OCI-LY1 (cell line): Measurements from ENCODE around the gene ATG7.
"Not testable (repeated sequence)": the region's sequence is repeated elsewhere in the genome, so short reads cannot be mapped to it uniquely, and the experiment has no call there.

ENCODE experiments used
- H2AFZ ChIP-seq: fragments of 200-600 bp; sonication (generic), shearing (Covaris generic); 2 replicates; pipeline ENCODE4 v1.6.0; 2014; ENCODE audit warnings: antibody characterized with exemption, mild to moderate bottlenecking, low read length
- H3F3A ChIP-seq: fragments of 200-600 bp; sonication (generic), shearing (Covaris generic); 2 replicates; pipeline ENCODE4 v1.6.0; 2014; ENCODE audit warnings: mild to moderate bottlenecking, antibody characterized with exemption, low read length, moderate library complexity; ENCODE audit not compliant: insufficient read depth
- H3K27ac ChIP-seq: fragments of 200-600 bp; sonication (generic); 2 replicates; pipeline ENCODE4 v1.5.1; 2014; ENCODE audit warnings: low read length, mixed run types, mild to moderate bottlenecking, low read depth; ENCODE audit not compliant: poor library complexity, severe bottlenecking
- H3K27me3 ChIP-seq: fragments of 200-600 bp; sonication (generic); 2 replicates; pipeline ENCODE4 v1.6.0; 2014; ENCODE audit warnings: antibody characterized with exemption, mild to moderate bottlenecking, low read length, moderate library complexity; ENCODE audit not compliant: insufficient read depth
- H3K36me3 ChIP-seq: fragments of 200-600 bp; sonication (generic); 2 replicates; pipeline ENCODE4 v1.6.1; 2014; ENCODE audit warnings: mild to moderate bottlenecking, antibody characterized with exemption, low read length, moderate library complexity, mixed read lengths; ENCODE audit not compliant: insufficient read depth
- H3K4me1 ChIP-seq: fragments of 200-600 bp; sonication (generic); 2 replicates; pipeline ENCODE4 v1.5.1; 2014; ENCODE audit warnings: mild to moderate bottlenecking, low read length, moderate library complexity; ENCODE audit not compliant: insufficient read depth, severe bottlenecking
- H3K4me2 ChIP-seq: fragments of 200-600 bp; sonication (generic), shearing (Covaris generic); 2 replicates; pipeline ENCODE4 v1.6.1; 2014; ENCODE audit warnings: low read length
- H3K4me3 ChIP-seq: fragments of 200-600 bp; sonication (generic); 2 replicates; pipeline ENCODE4 v1.5.1; 2014; ENCODE audit warnings: low read length, low read depth, mild to moderate bottlenecking, mixed read lengths; ENCODE audit not compliant: poor library complexity, severe bottlenecking
- H3K79me2 ChIP-seq: fragments of 200-600 bp; shearing (Covaris generic); 2 replicates; pipeline ENCODE4 v1.6.1; 2016; ENCODE audit warnings: mixed run types, low read length, mixed read lengths; ENCODE audit not compliant: insufficient read depth
- H3K9ac ChIP-seq: fragments of 200-600 bp; sonication (generic), shearing (Covaris generic); 2 replicates; pipeline ENCODE4 v1.6.1; 2014; ENCODE audit warnings: mild to moderate bottlenecking, low read length, mixed read lengths
- H3K9me2 ChIP-seq: fragments of 200-600 bp; sonication (generic), shearing (Covaris generic); 2 replicates; pipeline ENCODE4 v1.6.1; 2014; ENCODE audit warnings: low read depth, mild to moderate bottlenecking, low read length, mixed read lengths
- H3K9me3 ChIP-seq: fragments of 200-600 bp; shearing (Covaris generic); 2 replicates; pipeline ENCODE4 v1.6.1; 2014; ENCODE audit warnings: low read length, mixed read lengths
- H4K20me1 ChIP-seq: fragments of 200-600 bp; sonication (generic), shearing (Covaris generic); 2 replicates; pipeline ENCODE4 v1.6.0; 2016; ENCODE audit warnings: mild to moderate bottlenecking, low read length; ENCODE audit not compliant: insufficient read depth
- CTCF ChIP-seq: fragments of 200-600 bp; sonication (generic), shearing (Covaris generic); IDR thresholded peaks from 2 replicates; pipeline ENCODE4 v1.5.1; 2017; ENCODE audit warnings: mild to moderate bottlenecking, antibody characterized with exemption, low read length, moderate library complexity, mixed read lengths
- EZH2 ChIP-seq: fragments of 200-600 bp; sonication (generic), shearing (Covaris generic); IDR thresholded peaks from 2 replicates; pipeline ENCODE4 v1.8.0; 2017; ENCODE audit warnings: borderline replicate concordance, mixed run types, mild to moderate bottlenecking, antibody characterized with exemption, low read length, moderate library complexity, mixed read lengths

ATG7 gene

GRCh38 chr3:11510356-11510755 lies 238.2 kb downstream of the ATG7 start:
- Histone ChIP-seq H3K36me3 (no peaks in the 10 kb centered on the region), H3K9me2 (no peaks in the 10 kb centered on the region), H3K4me2 (no peak overlapping the region), H3K9me3 (no peaks in the 10 kb centered on the region), H3K27me3 (no peaks in the 10 kb centered on the region), H2AFZ (no peak overlapping the region), H3K9ac (no peak overlapping the region), H4K20me1 (no peaks in the 10 kb centered on the region), H3K27ac (no peak overlapping the region), H3F3A (no peaks in the 10 kb centered on the region), H3K79me2 (no peaks in the 10 kb centered on the region), H3K4me3 (no peak overlapping the region), H3K4me1 (peaks cover 19% of the 10 kb centered on the region)
- TF ChIP-seq CTCF, result no peak
- no peak for TF ChIP-seq EZH2

- H3K79me2 ChIP-seq, H4K20me1 ChIP-seq, H3K27me3 ChIP-seq, H3K4me3 ChIP-seq, H3K27ac ChIP-seq, H3K4me2 ChIP-seq, H3K36me3 ChIP-seq, H3K9me3 ChIP-seq, H3K9me2 ChIP-seq, H3K9ac ChIP-seq, H3F3A ChIP-seq, H2AFZ ChIP-seq: not testable (repeated sequence)
- H3K4me1 ChIP-seq, result peaks cover 19% of the 10 kb centered on the region
Observed at GRCh38 chr3:11511606-11512005, 239.4 kb downstream of the ATG7 start.

- not testable (repeated sequence) for H4K20me1 ChIP-seq, H3K4me2 ChIP-seq, H3K9me2 ChIP-seq, H3K4me3 ChIP-seq, H3K27me3 ChIP-seq, H3K27ac ChIP-seq, H3K79me2 ChIP-seq, H3K9me3 ChIP-seq, H3K36me3 ChIP-seq, H2AFZ ChIP-seq, H3F3A ChIP-seq, H3K9ac ChIP-seq
- peaks cover 19% of the 10 kb centered on the region for H3K4me1 ChIP-seq
Observed at GRCh38 chr3:11513125-11513816, 241.1 kb downstream of the ATG7 start.

- Histone ChIP-seq H3K4me1 (peaks cover 19% of the 10 kb centered on the region), H3K27me3 (no peaks in the 10 kb centered on the region), H3K79me2 (no peaks in the 10 kb centered on the region), H3F3A (no peaks in the 10 kb centered on the region), H4K20me1 (no peaks in the 10 kb centered on the region), H3K9ac (no peak overlapping the region), H3K4me2 (no peak overlapping the region), H3K4me3 (no peak overlapping the region), H3K36me3 (no peaks in the 10 kb centered on the region), H3K27ac (no peak overlapping the region), H3K9me3 (no peaks in the 10 kb centered on the region), H3K9me2 (no peaks in the 10 kb centered on the region), H2AFZ (no peak overlapping the region)
- no peak for TF ChIP-seq CTCF
- no peak for TF ChIP-seq EZH2
Observed at GRCh38 chr3:11513817-11514135, 241.6 kb downstream of the ATG7 start.
